ENCODE measurements around the gene IL19. TPM values are rescaled to one million over a fixed set of nuclear protein-coding genes. Genes with fewer than 3 reads are reported as not detected.

Gene IL19
- polyA plus RNA-seq, 1 of the 3 experiments (the other 2 are of a cell fraction) = not detected

GRCh38 chr1:206824331-206824730, 53.8 kb downstream of the IL19 start:
- Histone ChIP-seq H3K79me2 (ENCODE audit: insufficient read depth) (no peaks in the 10 kb centered on the region), H3F3A (replicated peaks; ENCODE audit: insufficient read depth) (no peaks in the 10 kb centered on the region), H3K4me1 (ENCODE audit: control insufficient read depth in 1 of 2, insufficient read depth in 2 of 2, low read depth in 1 of 2, low read length in 1 of 2) (peaks cover 0 to 6% of the 10 kb centered on the region in 2 experiments; a peak in 1 of 4 replicates), H3K9me3 (no peaks in the 10 kb centered on the region), H3K9me2 (no peaks in the 10 kb centered on the region), H3K36me3 (replicated peaks in 1 of 2; ENCODE audit: control insufficient read depth in 1 of 2, insufficient read depth in 2 of 2, low read length in 1 of 2) (no peaks in the 10 kb centered on the region), H2AFZ (ENCODE audit: low read depth) (no peak overlapping the region; the same call in 1 of the 2 replicates), H3K4me2 (no peak overlapping the region; the same call in 1 of the 2 replicates), H4K20me1 (ENCODE audit: insufficient read depth) (no peaks in the 10 kb centered on the region), H3K27me3 (ENCODE audit: insufficient read depth) (no peaks in the 10 kb centered on the region; the same call in 1 of the 2 replicates), H3K4me3 (ENCODE audit: low read depth in 2 of 2, low read length in 1 of 2) (no peak overlapping the region), H3K27ac (ENCODE audit: low read depth in 2 of 2, low read length in 1 of 2) (no peak overlapping the region; a peak in 1 of 4 replicates), H3K9ac (no peak overlapping the region)
- no peak for DNase-seq
- CTCF ChIA-PET = interaction anchor here (1.2 kb wide), 1 partner anchor 8 kb away, joined by 3 read pairs; no protein-coding TSS in a partner anchor
- TF ChIP-seq RCOR1 (IDR thresholded peaks at IDR 0.05; ENCODE audit: low read length) (no peak), CHD2 (IDR thresholded peaks at IDR 0.05; ENCODE audit: low read length, partially characterized antibody) (no peak), JUND (IDR thresholded peaks at IDR 0.05) (no peak)
- POLR2A ChIA-PET = no interaction called here
- 48% methylated on average over 3 of the region's 3 CpGs for WGBS (ENCODE audit: low lambda C conversion rate)

GRCh38 chr1:206826394-206826793, 55.8 kb downstream of the IL19 start:
- no peak overlapping the region for H3K4me3 ChIP-seq (ENCODE audit: low read depth in 2 of 2, low read length in 1 of 2)
- DNase-seq = no peak
- no peaks in the 10 kb centered on the region for H3F3A ChIP-seq (replicated peaks; ENCODE audit: insufficient read depth)
- ChIA-PET POLR2A (interaction anchor here (0.7 kb wide), 1 partner anchor 8 kb away, joined by 4 read pairs; no protein-coding TSS in a partner anchor), CTCF (interaction anchor here (1.2 to 1.8 kb wide), 2 partner anchors 65 to 92 kb away, joined by 3 to 5 read pairs; no protein-coding TSS in a partner anchor)
- H3K27me3 ChIP-seq (ENCODE audit: insufficient read depth) = no peaks in the 10 kb centered on the region; the same call in 1 of the 2 replicates
- no peaks in the 10 kb centered on the region for H3K79me2 ChIP-seq (ENCODE audit: insufficient read depth)
- no peak overlapping the region for H2AFZ ChIP-seq (ENCODE audit: low read depth)
- H3K27ac ChIP-seq (ENCODE audit: low read depth in 2 of 2, low read length in 1 of 2) = 0 out of 4 replicates have a peak overlapping the region, but pooled peaks of 1 of the 2 experiments have one; percentile 26
- 35% methylated on average over 4 of the region's 4 CpGs for WGBS (ENCODE audit: low lambda C conversion rate)
- no peaks in the 10 kb centered on the region for H4K20me1 ChIP-seq (ENCODE audit: insufficient read depth)
- no peaks in the 10 kb centered on the region for H3K9me3 ChIP-seq
- H3K9me2 ChIP-seq = no peaks in the 10 kb centered on the region
- H3K9ac ChIP-seq = no peak overlapping the region
- no peaks in the 10 kb centered on the region for H3K36me3 ChIP-seq (replicated peaks in 1 of 2; ENCODE audit: control insufficient read depth in 1 of 2, insufficient read depth in 2 of 2, low read length in 1 of 2)
- H3K4me1 ChIP-seq (ENCODE audit: control insufficient read depth in 1 of 2, insufficient read depth in 2 of 2, low read depth in 1 of 2, low read length in 1 of 2) = peaks cover 0 to 6% of the 10 kb centered on the region in 2 experiments; a peak in 1 of 4 replicates
- TF ChIP-seq TCF12 (IDR thresholded peaks at IDR 0.05) = peak; percentile 51; the same call in 1 of the 2 replicates
- TF ChIP-seq RFX5 (IDR thresholded peaks at IDR 0.05; ENCODE audit: low read length) = no peak
- no peak overlapping the region for H3K4me2 ChIP-seq

- no peak for TF ChIP-seq JUND (IDR thresholded peaks at IDR 0.05)
- no peak for TF ChIP-seq YY1 (IDR thresholded peaks at IDR 0.05; ENCODE audit: low read depth)
- no peak for TF ChIP-seq SMC3 (IDR thresholded peaks at IDR 0.05; ENCODE audit: low read depth, low read length)
- TF ChIP-seq ELF1 (IDR thresholded peaks at IDR 0.05) = no peak
- no peak for TF ChIP-seq USF1 (IDR thresholded peaks at IDR 0.05; ENCODE audit: borderline replicate concordance, low read depth)
- Histone ChIP-seq H3K36me3 (replicated peaks in 1 of 2; ENCODE audit: control insufficient read depth in 1 of 2, insufficient read depth in 2 of 2, low read length in 1 of 2) (no peaks in the 10 kb centered on the region), H2AFZ (ENCODE audit: low read depth) (no peak overlapping the region), H3K79me2 (ENCODE audit: insufficient read depth) (no peaks in the 10 kb centered on the region), H3K4me2 (no peak overlapping the region), H4K20me1 (ENCODE audit: insufficient read depth) (no peaks in the 10 kb centered on the region), H3K4me3 (ENCODE audit: low read depth in 2 of 2, low read length in 1 of 2) (no peak overlapping the region), H3F3A (replicated peaks; ENCODE audit: insufficient read depth) (no peaks in the 10 kb centered on the region), H3K9me3 (no peaks in the 10 kb centered on the region), H3K4me1 (ENCODE audit: control insufficient read depth in 1 of 2, insufficient read depth in 2 of 2, low read depth in 1 of 2, low read length in 1 of 2) (peaks cover 0 to 6% of the 10 kb centered on the region in 2 experiments; a peak in 1 of 4 replicates), H3K27me3 (ENCODE audit: insufficient read depth) (no peaks in the 10 kb centered on the region; the same call in 1 of the 2 replicates), H3K27ac (ENCODE audit: low read depth in 2 of 2, low read length in 1 of 2) (no peak overlapping the region), H3K9me2 (no peaks in the 10 kb centered on the region), H3K9ac (no peak overlapping the region)
- POLR2A ChIA-PET = no interaction called here
- no peak for DNase-seq
- WGBS (ENCODE audit: low lambda C conversion rate) = 71% methylated on average over 1 of the region's 1 CpG
- CTCF ChIA-PET = no interaction called here
These were observed 57.5 kb downstream of the IL19 start for GRCh38 chr1:206828061-206828460.
